ENCODE measurements around the gene KCNJ2.

Gene KCNJ2

DNA sequence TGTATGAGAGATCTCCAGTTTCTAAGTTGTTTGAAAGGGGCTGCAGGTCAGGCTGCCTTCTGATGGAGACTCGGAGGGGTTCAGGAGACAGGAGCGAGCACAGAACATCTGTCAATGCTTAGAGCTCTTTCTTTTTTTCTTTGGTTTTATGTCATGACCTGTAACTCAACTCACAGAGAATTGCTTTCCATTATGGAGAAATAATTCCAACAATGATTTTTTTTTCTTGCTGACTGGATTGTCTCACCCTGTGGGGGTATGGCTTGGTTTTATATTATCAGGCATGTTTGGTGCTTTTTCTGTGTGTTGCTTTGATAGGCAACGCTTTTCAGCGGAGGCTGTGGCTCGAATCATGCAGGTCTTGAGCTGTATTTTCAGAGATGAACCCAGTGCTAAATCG is 10.7 kb upstream of the KCNJ2 start:
- no peak for DNase-seq (ENCODE audit: low read depth in 2 of 2)

DNA sequence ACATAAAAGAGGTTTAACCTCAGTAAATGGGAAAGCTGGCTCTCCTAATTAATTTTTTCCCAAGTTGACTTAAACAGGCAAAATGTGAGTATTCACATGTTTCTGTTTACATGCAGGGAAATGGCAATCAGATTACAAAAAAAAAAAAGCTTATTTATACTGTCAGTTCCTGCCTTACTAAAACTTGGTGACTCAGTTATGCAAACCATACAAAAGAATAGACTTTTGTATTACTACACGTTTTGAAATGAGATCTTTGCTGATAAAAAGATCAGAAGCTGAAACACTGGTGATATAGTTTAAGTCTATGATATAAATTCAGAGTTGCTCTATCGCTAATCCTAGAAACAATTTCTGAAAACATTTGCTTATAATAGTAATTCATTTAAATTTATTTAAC is 9.4 kb upstream of the KCNJ2 start:
- no peak for DNase-seq (ENCODE audit: low read depth in 2 of 2)

DNA sequence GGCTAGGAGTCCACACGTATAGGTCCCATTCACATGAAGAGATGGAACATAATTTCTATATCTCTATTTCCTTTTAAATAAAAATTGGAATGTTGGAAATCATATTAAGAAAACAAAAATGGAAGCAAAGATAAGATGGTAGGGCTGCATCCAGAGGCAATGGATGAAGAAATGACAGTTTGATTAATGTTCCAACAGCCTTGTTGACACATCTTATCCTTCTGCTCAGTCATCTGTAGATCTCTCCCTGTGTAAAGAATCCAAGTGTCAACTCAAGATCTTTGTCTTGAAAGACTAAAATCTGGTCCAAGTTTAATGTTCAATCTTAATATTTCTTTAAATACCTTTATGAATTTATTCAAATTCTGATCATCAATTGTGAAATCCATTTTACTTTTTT is 7.8 kb upstream of the KCNJ2 start:
- DNase-seq (ENCODE audit: low read depth in 2 of 2): no peak

DNA sequence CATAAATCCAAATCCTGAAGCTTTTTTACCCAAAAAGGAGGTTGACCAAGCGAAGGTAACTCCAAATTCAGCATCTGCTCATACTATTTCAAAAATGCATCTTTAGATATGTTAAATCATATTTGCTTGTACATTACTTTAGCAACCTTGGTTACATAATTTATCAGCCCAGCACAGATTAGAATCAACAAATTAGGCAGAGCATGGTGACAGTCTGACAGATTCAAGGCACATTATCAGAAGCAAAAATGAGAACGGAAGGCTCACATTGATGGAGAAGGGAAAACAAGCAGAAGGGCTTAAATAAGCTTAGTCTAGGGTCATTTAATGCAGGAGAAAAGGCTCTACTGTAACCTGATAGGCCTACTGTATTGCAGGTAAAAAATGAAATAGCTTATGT is 3.9 kb upstream of the KCNJ2 start:
- no peak for DNase-seq (ENCODE audit: low read depth in 2 of 2)

DNA sequence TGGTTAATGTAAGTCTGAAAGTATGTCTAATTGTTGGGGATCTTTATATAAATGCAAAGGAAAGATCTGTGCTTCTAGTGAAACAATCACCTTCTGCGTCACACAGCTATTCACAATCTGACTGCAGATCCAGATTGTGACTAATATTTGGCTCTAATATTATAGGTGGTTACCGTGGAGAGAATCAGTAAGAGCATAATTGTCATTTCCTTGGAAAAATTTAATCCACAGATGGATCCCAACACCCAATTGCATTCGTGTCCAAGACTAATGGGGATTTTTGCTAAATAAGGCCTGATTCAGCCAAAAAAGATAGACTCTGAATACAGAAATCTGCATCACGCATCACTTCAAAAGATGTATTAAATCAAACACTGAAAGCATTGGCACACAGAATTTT is 2.7 kb upstream of the KCNJ2 start:
- no peak for DNase-seq (ENCODE audit: low read depth in 2 of 2)

DNA sequence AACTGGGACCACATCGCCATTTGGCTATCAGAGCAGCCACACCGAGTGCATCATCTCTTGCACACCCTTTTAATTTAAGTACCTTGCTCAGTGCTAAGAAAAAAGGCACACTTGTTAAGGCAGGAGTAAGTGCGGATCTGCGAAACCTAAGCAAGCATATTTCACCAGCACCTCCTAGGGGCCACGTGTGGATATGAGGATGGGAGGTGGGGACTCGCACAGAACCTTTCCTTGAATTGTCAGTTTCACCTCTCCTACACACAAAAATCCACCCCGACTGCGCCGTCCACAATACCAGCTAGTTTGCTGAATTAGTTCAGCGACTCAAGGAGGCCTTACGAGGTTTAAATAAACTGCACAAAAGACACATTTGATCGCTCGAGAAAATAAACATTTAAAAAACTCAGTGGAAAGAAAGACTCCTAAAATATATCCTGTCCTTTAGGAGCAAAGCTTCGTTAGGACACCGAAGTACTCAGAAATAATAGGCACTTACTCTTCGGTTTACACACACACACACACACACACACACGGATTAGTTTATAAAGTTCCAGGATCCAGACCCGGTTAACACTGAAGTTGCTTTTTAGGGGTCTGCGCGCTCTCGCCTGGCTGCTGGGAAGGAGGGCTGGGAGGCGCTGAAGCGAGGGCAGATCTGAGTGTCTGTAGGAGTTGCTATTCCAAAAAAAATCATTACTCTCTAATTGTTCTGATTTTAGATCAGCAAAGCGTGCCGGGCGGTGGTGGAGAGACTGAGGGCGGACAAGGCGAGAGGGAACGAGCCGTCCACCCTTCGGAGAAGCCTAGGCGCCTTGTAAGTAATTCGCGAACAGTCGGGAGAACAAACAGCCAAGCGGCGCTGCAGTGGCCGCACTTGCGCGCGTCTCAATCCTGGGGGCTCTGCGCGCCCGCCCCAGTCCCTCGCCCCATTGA is 1.0 kb upstream of the KCNJ2 start:
- no peak for DNase-seq (ENCODE audit: low read depth in 2 of 2)

DNA sequence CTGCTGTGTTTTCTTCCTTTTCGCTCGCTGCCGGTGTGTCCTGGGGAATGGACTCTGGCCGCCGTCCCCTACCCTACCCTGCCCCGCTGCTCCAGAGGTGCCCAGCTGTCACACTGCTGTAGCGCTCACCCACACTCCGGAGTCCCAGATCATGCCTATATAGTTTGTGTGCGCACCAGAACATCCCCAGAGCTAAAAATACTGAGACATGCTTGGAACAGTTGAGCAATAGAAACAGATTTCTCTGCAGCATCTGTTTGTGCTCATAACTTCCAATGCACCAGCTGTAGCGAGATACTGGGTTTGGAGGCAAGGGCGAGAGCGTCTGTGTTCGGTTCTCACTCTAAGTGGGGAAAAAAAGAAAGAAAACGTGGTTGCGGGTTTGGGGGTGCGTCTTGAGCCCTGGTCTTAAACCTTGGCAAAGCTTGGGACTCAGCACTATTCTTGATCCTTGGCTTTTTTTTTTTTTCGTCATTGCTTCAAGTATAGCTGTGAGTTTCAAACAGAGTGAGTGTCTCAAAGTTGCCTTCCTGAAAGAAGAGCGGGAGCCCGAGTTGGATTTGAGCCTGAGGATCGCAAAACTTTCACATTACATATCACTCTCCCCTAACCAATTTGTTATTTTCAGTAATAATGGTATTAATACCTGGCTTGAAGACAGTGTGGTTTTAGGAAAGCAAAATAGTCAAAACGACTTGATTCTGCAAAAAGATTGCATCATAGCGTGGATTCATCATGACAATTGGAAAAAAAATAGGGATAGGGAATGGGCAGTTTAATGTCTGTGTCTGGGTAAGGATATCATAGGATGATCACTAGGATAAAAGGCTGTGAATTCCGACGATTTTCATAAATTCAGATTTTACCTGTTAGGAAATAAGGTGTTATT is 621 bp downstream of the KCNJ2 start:
- DNase-seq (ENCODE audit: low read depth in 2 of 2): no peak

DNA sequence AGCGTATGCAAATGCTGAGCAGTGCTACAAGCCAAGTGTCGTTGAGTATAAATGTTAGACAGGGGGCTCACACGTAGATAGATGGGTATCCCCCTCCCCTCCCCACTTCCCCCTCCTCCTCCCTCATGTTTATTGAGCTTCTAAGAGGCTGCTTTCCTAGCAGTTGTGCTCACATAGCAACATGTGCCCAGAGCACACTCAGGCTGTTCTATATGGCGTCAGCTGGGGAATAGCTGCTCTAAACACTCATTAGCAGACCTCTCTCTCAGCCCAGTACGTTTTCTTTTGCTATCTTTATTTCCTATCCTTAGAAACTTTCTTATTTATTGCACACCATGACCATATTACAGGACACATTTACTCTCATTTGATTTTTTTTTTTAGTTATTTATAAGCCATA is 1.8 kb downstream of the KCNJ2 start:
- no peak for DNase-seq (ENCODE audit: low read depth in 2 of 2)

DNA sequence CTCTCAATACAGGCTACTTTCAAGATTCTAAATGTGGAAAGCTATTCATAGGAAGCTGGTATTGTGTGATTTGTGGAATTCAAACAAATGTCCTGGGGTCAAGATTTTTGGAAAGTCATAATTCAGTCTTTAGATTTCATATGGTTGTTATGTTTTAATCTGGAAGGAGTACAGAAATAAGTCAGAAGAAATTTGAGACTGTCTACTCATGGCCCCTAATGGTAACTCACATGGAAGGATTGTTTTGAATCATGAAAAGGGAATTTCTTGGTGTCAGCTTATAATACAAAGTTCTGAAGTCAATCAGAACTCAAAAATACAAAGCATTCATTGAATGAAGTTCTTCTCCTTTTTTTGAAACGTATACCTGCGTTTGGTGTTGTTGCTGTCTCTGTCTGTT is 3.1 kb downstream of the KCNJ2 start:
- DNase-seq (ENCODE audit: low read depth in 2 of 2): no peak

DNA sequence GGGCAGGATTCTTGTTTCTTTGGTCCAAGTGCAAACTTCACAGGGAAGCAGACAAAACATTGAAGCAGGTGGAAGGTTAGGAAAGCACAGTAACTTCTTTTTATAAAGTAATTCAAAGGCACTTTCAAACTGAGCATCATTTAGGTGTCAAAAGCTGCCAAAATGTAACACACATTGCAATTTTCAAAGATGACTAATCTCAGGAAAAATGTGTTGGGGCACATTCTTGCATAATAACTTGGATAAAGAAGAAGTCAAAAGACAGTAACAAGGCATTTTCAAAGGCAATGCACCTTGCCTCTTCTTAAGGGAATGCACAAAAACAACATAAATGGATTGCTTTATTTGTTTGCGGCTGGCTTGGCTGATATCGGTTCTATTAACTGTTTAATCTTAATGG is 3.6 kb downstream of the KCNJ2 start:
- no peak for DNase-seq (ENCODE audit: low read depth in 2 of 2)

DNA sequence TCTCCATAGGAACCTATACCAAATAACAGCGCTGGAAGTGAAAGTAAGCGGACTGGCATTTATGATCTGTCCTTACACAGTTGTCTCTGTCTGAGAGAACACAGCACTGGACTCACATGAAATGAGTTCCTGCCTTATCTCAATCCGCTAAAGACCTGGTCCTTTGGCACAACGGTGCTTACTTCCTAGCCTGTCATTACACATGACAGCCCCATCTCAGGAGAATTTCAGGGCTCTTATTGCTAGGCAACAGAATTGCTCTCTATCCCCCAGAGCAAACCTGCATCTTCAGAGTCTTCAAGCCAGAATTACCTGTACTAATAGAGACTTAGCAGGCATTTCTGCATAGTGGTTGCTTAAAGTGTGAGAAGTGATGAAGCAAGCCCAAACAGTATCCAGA is 4.3 kb downstream of the KCNJ2 start:
- no peak for DNase-seq (ENCODE audit: low read depth in 2 of 2)

DNA sequence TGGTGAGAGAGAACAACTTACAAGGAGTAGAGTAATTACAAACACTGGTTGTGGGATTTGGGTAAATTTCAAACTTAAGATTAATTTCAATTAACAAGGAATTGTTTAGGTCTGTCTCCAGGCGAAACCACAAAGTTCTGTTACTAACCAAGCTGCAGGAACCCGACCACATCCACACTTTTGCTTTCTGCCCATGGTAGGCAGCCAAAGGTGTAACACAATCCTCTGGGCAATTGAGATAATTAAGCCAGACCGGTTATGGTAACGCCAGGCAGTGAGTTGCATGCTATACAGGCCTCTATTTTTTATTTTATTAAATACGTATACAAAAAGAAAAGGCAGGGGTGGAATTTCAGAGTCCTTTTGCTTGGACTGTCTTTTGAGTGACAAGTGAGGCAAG is 12.0 kb downstream of the KCNJ2 start:
- no peak for DNase-seq (ENCODE audit: low read depth in 2 of 2)

DNA sequence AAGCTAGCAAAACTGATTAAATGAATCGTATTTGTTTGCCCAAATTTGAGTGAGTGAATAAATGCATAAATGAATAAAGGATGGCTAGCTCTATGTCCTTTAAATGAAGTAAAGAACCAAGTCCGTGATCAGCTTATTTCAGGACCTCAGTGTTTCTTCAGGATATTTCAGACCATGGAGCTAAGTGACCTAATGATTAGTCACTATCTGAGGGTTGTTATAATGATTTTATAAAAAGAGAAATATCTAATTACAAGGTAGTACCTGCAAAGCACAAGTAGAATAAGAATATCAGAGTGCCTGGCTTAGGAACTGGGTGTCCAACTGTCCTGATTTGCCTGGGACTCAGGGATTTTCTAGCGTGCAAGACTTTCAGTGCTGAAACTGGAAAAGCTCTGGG is 12.5 kb downstream of the KCNJ2 start:
- no peak for DNase-seq (ENCODE audit: low read depth in 2 of 2)

DNA sequence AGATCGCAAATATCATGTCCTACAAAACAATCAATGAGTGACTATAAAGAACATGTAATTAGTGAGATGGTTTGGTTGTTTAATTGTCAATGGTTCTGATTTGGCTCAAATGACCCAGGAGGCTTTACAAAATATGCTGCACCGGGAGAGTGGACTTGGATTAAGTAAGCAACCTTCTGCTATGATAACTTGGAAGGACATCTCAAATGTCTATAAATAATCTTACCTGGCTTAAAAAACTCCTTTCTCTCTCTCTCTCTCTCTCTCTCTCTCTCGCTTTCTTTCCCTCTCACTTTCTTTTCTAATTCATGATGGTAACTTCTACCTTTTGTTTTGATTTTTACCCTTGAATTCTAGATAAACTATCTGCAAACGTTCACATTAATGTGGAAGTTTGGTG is 14.2 kb downstream of the KCNJ2 start:
- no peak for DNase-seq (ENCODE audit: low read depth in 2 of 2)

DNA sequence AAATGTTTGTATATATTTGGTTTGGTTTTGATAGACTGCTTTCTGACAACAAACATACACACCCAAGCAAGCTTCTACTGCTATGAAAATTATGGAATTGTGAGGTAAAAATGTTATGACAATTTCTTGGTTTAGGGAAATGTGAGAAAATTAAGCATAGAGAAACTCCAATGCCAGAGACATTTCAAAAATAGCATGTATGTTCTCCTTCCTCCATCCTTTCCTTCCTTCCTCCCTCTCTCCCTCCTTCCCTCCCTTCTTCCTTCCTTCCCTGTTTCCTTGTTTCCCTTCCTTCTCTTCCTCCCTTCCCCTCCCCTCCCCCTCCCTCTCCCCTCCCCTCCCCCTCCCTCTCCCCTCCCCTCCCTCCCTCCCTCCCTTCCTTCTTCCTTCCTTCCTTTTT is 14.9 kb downstream of the KCNJ2 start:
- DNase-seq (ENCODE audit: low read depth in 2 of 2): no peak

DNA sequence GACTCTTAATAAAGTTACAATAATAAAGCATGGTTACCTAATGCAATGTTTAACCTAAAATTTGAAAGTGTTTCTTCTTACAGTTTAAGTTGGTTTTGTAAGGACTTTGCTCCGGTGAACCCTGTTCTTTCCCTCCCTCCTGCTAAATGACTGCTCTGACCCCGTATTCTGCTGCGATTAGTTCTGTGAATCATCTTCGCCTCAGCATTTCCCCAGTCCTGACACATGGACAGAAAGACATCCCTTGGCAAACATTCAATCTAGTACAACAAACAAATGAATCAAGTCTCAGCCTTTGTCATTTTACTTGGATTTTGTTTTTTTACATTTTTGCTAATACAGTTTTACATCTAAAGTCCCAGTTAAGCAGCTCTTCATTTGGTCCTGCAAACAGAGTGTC is 15.4 kb downstream of the KCNJ2 start:
- DNase-seq (ENCODE audit: low read depth in 2 of 2): no peak

DNA sequence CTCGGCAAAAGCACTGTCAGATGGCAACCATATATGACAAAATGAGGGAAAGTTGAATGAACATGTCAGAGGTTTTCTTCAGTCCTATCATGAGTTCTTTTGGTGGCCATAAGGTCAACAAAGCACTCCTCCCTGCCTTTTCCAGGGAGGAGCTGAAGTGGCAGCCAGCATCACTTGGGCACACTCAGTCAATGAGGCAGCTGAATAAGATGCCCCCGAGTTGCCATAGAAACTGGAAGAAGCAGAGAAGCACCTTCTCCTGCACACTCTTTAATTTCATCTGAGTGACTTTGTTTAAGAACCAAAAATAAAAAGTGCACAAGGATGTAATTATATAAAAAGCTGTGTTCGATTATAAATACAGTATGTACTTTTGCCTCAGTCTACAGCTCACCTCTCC is 16.0 kb downstream of the KCNJ2 start:
- DNase-seq (ENCODE audit: low read depth in 2 of 2): no peak

DNA sequence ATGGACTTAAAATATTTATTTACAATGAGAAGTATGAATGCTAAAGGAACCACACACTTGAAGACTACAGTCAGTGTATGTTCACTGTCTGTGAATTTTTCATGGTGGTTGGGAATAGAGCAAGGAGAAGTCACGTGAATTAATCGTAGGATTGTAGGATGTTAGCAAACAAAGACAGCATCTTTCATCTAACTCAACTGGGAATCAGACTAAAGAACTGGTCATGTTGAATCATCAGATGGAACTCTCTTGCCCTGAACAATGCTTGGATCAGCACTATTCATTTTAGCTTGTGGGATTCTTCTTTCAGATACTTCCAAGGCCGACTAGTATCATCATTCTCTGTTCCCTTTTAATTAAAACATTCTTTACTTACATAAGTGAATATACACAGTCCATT is 18.1 kb downstream of the KCNJ2 start:
- no peak for DNase-seq (ENCODE audit: low read depth in 2 of 2)

DNA sequence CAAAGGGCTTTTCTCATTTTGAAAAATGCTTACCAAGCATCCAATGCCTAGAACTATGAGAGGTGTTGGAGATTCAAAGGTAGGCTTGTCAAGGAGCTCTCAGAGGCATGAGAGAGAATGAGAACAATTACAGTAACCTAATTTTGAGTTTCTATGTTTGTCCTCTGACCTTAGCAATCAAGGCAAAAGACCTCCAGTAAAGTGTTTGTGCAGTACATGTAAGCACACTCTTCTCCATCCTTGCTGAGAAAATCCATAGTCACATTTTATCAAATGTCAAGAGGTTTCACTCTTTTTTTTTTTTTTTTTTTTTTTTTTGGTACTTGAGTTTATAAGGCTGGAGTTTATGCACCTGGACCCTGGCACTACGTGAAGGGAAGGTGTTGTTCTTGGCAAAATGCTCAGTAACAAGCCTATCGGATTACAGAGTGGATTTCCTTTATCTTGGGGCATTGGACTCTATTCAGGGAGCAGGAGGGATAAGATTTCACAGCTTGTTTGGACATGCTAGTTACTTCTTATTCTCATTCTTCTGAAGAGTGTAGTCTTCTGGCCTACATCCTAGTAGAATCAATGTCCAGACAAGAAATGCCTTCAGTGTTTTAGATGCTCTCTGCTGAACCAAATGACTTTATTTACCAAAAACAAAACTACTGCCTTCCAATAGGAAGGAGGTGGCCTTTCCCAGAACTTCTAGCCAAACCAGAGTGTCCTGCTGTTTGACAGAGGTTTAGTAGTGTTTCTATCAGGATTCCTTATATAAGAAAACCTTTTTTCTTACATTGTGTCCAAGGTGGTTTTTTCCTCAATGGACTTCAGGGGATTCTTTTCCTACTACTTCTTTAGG is 21.9 kb downstream of the KCNJ2 start:
- no peak for DNase-seq (ENCODE audit: low read depth in 2 of 2)

DNA sequence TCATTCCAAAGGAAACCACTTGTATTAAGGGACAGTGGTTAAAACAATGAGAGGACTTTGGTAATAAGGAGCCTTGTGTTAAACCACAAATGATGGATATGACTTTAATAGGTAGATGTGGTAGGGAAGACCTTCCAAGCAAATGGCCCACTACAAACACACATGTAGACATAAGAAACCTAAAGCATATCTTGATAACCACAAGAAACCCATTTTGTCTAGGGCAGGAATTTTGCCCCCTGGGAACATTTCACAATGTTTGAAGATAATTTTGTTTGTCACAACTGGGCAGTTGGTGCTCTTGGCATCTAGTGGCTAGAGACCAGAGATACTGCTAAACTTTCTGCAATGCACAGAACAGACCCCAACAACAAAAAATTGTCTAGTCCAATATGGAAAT is 25.8 kb downstream of the KCNJ2 start:
- no peak for DNase-seq (ENCODE audit: low read depth in 2 of 2)

DNA sequence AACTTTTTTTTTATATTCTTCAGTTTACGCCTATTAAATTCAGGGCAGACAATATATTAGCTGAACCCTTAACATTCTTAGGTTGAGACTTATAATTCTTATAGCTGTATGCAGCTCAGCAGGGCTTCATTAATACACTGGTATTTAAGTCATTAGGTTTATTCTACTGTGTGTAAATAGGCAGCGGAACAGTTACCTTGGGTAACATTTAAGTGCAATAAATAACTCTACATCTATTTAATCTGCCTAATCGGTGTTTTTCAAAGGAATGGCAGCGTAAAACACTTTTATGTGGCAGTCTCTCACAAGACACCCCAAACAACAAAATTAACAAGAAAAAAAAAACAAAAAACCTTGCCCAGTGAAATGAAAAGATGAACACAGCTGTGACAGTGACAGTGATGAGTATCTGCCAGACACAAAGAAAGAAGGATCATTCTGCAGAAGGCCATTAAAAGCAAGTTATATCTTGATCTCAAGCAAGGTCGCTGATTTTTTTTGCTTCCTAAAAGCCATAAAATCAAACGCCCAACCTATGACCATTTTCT is 32.6 kb downstream of the KCNJ2 start:
- no peak for DNase-seq (ENCODE audit: low read depth in 2 of 2)

DNA sequence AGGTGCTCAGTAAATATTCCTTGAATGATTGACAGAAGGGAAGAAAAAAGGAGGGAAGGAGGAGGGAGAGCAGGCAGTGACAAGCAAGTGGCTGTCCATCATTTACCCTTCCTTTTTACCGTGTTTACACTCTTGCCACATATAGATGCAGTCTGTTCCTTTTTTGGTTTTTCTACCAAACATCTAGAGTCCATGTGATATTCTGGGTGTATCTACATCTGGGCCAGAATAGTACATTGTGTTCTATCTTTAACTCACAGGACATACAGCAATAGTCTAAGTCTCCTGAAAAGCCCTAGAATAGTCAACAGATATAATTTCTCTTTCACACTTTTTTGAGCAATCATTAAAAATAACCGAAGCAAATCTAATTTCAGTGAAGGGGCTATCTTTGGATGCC is 33.5 kb downstream of the KCNJ2 start:
- no peak for DNase-seq (ENCODE audit: low read depth in 2 of 2)

All from fibroblast of skin of left biceps (primary cell).